Measurements from ENCODE around the gene SLC5A11.

SLC5A11 gene

DNA sequence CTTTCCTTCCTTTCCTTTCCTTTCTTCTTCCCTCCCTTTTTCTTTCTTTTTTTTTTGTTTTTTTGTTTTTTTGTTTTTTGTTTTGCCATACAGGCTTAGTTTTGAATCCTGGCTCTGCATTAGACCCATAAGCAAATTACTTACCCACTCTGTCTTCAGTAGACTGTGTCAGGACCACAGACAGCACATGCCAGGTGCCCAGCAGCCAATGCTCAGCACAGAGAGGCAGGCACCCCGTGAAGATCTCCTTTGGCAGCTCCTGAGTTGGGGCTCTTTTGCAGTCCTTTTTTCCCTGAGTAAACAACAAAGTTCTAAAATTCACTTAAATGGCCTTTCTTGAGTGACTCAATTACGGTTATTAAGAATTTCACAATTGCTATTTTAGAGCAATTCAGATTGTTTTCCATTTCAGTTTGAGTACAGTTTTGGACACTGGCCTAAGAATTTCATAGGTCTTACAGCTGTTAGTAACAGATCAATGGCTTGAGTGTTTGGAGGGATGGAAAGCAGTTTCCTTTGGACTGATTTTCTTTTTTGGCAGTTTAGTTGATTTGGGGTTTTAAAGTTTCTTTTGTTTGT lies 26.2 kb upstream of the SLC5A11 start:
- no peak overlapping the region for H3K27ac ChIP-seq (ENCODE audit: low read length)
- H3K4me3 ChIP-seq (ENCODE audit: low read length), result no peak overlapping the region
- no CpG with 5 or more reads among the region's 2 CpGs for WGBS (ENCODE audit: insufficient coverage, insufficient read length)
- DNase-seq (ENCODE audit: low read depth, low spot score), result no peak
- no peaks in the 10 kb centered on the region for H3K4me1 ChIP-seq (ENCODE audit: control insufficient read depth, insufficient read depth, low read length)
- H3K27me3 ChIP-seq (ENCODE audit: control insufficient read depth, insufficient read depth, low read length), result no peaks in the 10 kb centered on the region
- peaks cover 64% of the 10 kb centered on the region for H3K36me3 ChIP-seq (ENCODE audit: control insufficient read depth, insufficient read depth, low read length)
- H3K9me3 ChIP-seq (ENCODE audit: control insufficient read depth, insufficient read depth, low read length), result no peaks in the 10 kb centered on the region

DNA sequence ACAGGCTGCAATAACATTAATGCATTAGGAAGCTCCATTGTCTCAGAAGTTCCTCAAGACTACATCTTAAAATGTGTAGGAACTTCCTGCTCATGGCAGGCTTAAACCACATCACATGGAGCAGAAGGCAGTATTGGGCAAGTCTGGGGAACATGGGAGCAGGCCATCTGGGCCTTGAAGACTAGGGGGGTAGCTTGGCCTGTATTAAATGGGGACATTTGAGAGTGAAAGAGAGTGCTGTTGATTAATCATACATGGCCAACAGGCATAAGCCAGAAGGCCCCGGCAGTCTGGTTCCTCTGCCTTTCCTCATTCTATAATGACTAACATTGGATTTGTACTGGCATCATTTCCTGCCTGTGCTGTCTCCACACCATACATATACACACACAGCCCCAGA lies 25.2 kb upstream of the SLC5A11 start:
- Histone ChIP-seq H3K36me3 (ENCODE audit: control insufficient read depth, insufficient read depth, low read length) (peaks cover 64% of the 10 kb centered on the region), H3K4me1 (ENCODE audit: control insufficient read depth, insufficient read depth, low read length) (no peaks in the 10 kb centered on the region), H3K27me3 (ENCODE audit: control insufficient read depth, insufficient read depth, low read length) (no peaks in the 10 kb centered on the region), H3K4me3 (ENCODE audit: low read length) (no peak overlapping the region), H3K9me3 (ENCODE audit: control insufficient read depth, insufficient read depth, low read length) (no peaks in the 10 kb centered on the region), H3K27ac (ENCODE audit: low read length) (no peak overlapping the region)
- WGBS (ENCODE audit: insufficient coverage, insufficient read length), result no CpG with 5 or more reads among the region's 1 CpG
- DNase-seq (ENCODE audit: low read depth, low spot score), result no peak

DNA sequence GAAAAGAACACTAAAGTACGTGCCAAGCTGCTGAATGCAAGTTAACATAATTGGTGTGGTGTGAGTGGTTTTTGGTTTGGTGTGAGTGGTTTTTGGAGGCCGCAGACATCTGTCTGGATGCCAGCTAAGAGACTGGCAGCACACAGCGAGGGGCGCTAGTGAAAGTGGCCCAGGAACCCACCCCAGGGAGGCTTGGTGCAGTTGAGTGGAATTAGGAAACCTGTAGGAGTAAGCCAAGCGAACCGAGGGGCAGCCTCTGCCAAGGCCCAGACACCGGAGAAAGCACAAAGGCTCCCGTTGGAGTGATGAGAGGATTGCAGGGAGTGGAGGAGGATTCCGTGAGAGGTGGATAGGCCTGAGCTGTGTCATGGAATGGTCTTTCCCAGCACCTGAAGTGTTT lies 24.6 kb upstream of the SLC5A11 start:
- H3K4me3 ChIP-seq (ENCODE audit: low read length), result no peak overlapping the region
- H3K27ac ChIP-seq (ENCODE audit: low read length), result no peak overlapping the region
- DNase-seq (ENCODE audit: low read depth, low spot score), result no peak
- peaks cover 59% of the 10 kb centered on the region for H3K36me3 ChIP-seq (ENCODE audit: control insufficient read depth, insufficient read depth, low read length)
- H3K9me3 ChIP-seq (ENCODE audit: control insufficient read depth, insufficient read depth, low read length), result no peaks in the 10 kb centered on the region
- H3K27me3 ChIP-seq (ENCODE audit: control insufficient read depth, insufficient read depth, low read length), result no peaks in the 10 kb centered on the region
- H3K4me1 ChIP-seq (ENCODE audit: control insufficient read depth, insufficient read depth, low read length), result no peaks in the 10 kb centered on the region
- no CpG with 5 or more reads among the region's 9 CpGs for WGBS (ENCODE audit: insufficient coverage, insufficient read length)

DNA sequence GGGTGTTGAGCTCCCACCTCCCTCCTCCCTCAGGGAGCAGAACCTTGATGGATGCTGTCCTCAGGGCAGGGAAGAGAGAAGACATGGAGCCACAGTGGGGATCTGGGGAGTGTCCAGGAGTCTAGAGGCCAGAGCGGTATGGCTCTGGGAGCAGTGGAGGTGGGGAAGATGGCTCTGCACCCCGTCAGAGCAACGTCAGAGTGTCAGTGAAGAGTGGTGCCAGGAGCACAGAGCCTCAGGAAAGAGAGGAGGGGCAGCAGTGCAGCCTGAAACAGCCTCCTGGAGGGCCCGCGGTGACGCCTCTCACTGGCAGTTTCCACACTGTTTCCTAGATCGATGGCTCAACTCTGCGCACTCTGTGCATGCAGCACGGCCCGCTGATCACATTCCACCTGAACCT lies 23.2 kb upstream of the SLC5A11 start:
- no peak overlapping the region for H3K27ac ChIP-seq (ENCODE audit: low read length)
- H3K4me1 ChIP-seq (ENCODE audit: control insufficient read depth, insufficient read depth, low read length), result no peaks in the 10 kb centered on the region
- H3K4me3 ChIP-seq (ENCODE audit: low read length), result no peak overlapping the region
- no CpG with 5 or more reads among the region's 10 CpGs for WGBS (ENCODE audit: insufficient coverage, insufficient read length)
- no peak for DNase-seq (ENCODE audit: low read depth, low spot score)
- no peaks in the 10 kb centered on the region for H3K9me3 ChIP-seq (ENCODE audit: control insufficient read depth, insufficient read depth, low read length)
- peaks cover 54% of the 10 kb centered on the region for H3K36me3 ChIP-seq (ENCODE audit: control insufficient read depth, insufficient read depth, low read length)
- no peaks in the 10 kb centered on the region for H3K27me3 ChIP-seq (ENCODE audit: control insufficient read depth, insufficient read depth, low read length)

DNA sequence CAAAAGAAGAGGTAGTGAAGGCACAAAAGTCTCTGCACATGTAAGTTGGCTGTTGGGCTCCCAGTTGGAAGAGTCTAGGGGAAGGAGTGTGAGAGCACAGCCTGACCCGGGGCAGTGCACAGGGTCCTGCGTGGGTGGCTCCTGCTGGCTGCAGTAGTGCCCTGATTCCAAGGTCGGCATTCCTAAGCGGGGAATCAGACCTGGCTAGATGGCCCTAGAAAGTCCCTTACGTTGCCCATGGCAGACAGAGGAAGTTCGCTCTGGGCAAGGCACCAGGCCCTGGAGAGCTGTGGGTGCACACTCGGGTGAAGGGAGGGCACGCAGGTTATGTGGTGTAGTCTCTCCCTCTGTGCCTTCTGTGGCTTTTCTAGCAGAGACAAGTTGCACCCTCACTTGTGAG lies 22.8 kb upstream of the SLC5A11 start:
- DNase-seq (ENCODE audit: low read depth, low spot score), result no peak
- no peak overlapping the region for H3K4me3 ChIP-seq (ENCODE audit: low read length)
- no peak overlapping the region for H3K27ac ChIP-seq (ENCODE audit: low read length)
- WGBS (ENCODE audit: insufficient coverage, insufficient read length), result no CpG with 5 or more reads among the region's 8 CpGs
- H3K9me3 ChIP-seq (ENCODE audit: control insufficient read depth, insufficient read depth, low read length), result no peaks in the 10 kb centered on the region
- H3K27me3 ChIP-seq (ENCODE audit: control insufficient read depth, insufficient read depth, low read length), result no peaks in the 10 kb centered on the region
- H3K4me1 ChIP-seq (ENCODE audit: control insufficient read depth, insufficient read depth, low read length), result no peaks in the 10 kb centered on the region
- peaks cover 50% of the 10 kb centered on the region for H3K36me3 ChIP-seq (ENCODE audit: control insufficient read depth, insufficient read depth, low read length)

DNA sequence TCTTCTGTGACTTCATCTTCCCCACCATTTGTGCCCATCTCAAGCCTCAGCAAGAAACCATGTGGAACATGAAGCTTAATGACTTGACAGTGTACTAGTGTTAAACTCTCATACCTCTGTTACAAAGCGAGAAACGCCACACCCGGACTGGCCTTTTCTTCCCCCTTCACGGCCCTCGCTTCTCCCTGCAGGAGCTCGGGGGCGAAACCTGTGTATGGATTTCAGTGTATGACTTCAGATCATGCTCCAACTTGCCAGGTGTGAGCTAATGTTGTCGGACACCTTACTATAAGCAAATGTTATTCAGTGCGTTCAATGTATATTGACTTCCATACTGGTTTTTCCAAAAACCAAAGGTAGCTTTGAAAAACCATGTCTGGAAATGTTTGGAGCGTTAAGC lies 20.1 kb upstream of the SLC5A11 start:
- WGBS (ENCODE audit: insufficient coverage, insufficient read length), result no CpG with 5 or more reads among the region's 10 CpGs
- Histone ChIP-seq H3K27ac (ENCODE audit: low read length) (no peak overlapping the region), H3K27me3 (ENCODE audit: control insufficient read depth, insufficient read depth, low read length) (no peaks in the 10 kb centered on the region), H3K4me3 (ENCODE audit: low read length) (no peak overlapping the region), H3K9me3 (ENCODE audit: control insufficient read depth, insufficient read depth, low read length) (no peaks in the 10 kb centered on the region), H3K36me3 (ENCODE audit: control insufficient read depth, insufficient read depth, low read length) (peaks cover 29% of the 10 kb centered on the region), H3K4me1 (ENCODE audit: control insufficient read depth, insufficient read depth, low read length) (no peaks in the 10 kb centered on the region)
- DNase-seq (ENCODE audit: low read depth, low spot score), result no peak

DNA sequence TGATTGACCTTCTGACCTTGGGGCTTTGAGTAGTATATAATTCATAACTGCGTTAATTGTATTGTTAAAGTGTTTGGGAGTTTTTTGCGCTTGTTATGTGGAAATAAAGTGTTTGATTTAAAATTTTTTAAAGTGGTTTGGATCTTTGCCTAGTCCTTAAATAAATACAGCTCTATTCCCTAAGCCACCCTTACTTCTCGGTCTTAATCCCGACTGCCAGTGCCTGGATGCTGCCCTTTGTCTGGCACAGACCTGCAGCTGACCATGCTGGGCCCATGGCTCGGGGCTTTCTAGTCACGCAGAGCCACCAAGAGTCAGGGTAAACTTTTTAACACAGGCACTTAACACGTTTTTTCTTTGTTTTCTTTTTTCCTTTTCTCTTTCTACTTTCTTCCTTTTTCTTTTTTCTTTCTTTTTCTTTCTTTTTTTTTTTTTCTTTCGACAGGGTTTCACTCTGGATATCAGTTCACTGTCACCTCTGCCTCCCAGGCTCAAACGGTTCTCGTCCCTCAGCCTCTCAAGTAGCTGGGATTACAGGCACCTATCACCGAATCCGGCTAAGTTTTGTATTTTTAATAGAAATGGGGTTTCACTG lies 19.6 kb upstream of the SLC5A11 start:
- H3K4me3 ChIP-seq (ENCODE audit: low read length), result no peak overlapping the region
- H3K27ac ChIP-seq (ENCODE audit: low read length), result no peak overlapping the region
- H3K36me3 ChIP-seq (ENCODE audit: control insufficient read depth, insufficient read depth, low read length), result peaks cover 24% of the 10 kb centered on the region
- no peaks in the 10 kb centered on the region for H3K9me3 ChIP-seq (ENCODE audit: control insufficient read depth, insufficient read depth, low read length)
- DNase-seq (ENCODE audit: low read depth, low spot score), result no peak
- no peaks in the 10 kb centered on the region for H3K27me3 ChIP-seq (ENCODE audit: control insufficient read depth, insufficient read depth, low read length)
- WGBS (ENCODE audit: insufficient coverage, insufficient read length), result 100% methylated on average over 2 of the region's 12 CpGs
- H3K4me1 ChIP-seq (ENCODE audit: control insufficient read depth, insufficient read depth, low read length), result no peaks in the 10 kb centered on the region

DNA sequence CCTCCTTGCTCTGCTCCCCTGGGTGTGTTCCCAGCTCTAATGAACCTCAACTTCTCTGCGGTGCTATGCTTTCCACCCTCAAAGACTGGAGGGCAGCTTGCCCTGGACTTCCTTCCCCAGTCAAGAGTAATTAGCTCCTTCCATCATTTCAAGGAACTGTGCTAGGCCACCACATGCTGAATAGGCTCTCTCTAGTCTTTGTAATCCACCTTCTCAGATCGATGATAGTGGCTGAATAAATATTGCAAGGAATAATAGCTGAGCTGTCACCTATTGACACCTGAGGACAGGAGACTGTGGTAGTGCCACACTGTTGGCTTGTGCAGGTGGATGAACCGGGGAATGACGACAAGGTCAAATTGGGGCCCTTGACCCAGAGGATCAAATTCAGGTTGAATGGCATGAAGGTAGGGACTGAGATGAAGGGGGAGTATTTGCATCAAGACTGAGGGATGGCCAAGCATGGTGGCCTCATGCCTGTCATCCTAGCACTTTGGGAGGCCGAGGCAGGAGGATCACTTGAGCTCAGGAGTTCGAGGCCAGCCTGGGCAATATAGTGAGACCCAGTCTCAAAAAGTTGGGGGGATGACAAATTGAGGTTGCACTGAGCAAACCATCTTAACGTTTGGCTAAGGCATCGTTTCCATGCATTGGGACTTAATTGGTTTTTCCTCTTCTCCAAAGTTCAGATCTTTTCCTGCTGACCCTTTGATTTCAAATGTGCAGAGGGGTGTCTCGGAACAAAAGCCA lies 18.8 kb upstream of the SLC5A11 start:
- Histone ChIP-seq H3K4me3 (ENCODE audit: low read length) (no peak overlapping the region), H3K36me3 (ENCODE audit: control insufficient read depth, insufficient read depth, low read length) (peaks cover 20% of the 10 kb centered on the region)

DNA sequence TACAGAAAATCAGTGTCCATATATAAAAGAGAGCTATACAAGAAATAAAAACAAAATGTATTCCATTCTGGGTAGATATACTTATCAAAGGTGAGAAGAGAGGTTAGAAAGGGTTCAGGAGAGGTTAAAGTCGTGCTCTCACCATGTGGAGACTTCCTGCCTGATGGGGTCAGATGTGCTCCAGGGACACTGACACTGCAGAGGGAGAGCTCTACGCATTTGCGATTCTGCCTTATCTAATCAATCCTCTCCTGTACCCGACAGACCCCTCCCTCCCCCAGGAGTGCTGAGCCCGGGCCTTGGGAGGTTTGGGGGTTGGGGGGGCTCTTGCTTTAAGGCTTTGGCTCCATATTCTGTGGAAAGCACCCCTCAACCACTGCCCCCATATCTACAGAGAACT lies 16.6 kb upstream of the SLC5A11 start:
- Histone ChIP-seq H3K27me3 (ENCODE audit: control insufficient read depth, insufficient read depth, low read length) (no peaks in the 10 kb centered on the region), H3K4me1 (ENCODE audit: control insufficient read depth, insufficient read depth, low read length) (no peaks in the 10 kb centered on the region), H3K9me3 (ENCODE audit: control insufficient read depth, insufficient read depth, low read length) (no peaks in the 10 kb centered on the region), H3K27ac (ENCODE audit: low read length) (no peak overlapping the region), H3K36me3 (ENCODE audit: control insufficient read depth, insufficient read depth, low read length) (peaks cover 1% of the 10 kb centered on the region; the same call in 1 of the 2 replicates), H3K4me3 (ENCODE audit: low read length) (no peak overlapping the region)
- WGBS (ENCODE audit: insufficient coverage, insufficient read length), result no CpG with 5 or more reads among the region's 5 CpGs
- no peak for DNase-seq (ENCODE audit: low read depth, low spot score)

More for the DNA sequence above, 18.8 kb upstream of the SLC5A11 start:
- no peak for DNase-seq (ENCODE audit: low read depth, low spot score)
- no CpG with 5 or more reads among the region's 9 CpGs for WGBS (ENCODE audit: insufficient coverage, insufficient read length)
- H3K27me3 ChIP-seq (ENCODE audit: control insufficient read depth, insufficient read depth, low read length), result no peaks in the 10 kb centered on the region
- H3K4me1 ChIP-seq (ENCODE audit: control insufficient read depth, insufficient read depth, low read length), result no peaks in the 10 kb centered on the region
- no peak overlapping the region for H3K27ac ChIP-seq (ENCODE audit: low read length)
- H3K9me3 ChIP-seq (ENCODE audit: control insufficient read depth, insufficient read depth, low read length), result no peaks in the 10 kb centered on the region

DNA sequence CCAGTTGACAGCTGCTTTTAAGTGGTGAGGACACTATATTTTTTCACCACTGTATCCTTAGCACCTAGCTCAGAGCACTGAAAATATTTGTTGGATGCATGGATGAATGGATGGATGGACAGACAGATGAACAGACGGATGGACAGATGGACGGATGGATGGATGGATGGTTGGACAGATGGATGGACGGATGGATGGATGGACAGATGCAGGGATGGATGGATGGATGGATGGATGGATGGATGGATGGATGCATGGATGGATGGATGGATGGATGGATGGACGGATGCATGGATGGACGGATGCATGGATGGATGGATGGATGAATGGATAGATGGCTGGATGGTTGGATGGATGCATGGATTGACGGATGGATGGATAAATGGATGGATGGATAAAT lies 12.4 kb upstream of the SLC5A11 start:
- no peak for DNase-seq (ENCODE audit: low read depth, low spot score)
- no peaks in the 10 kb centered on the region for H3K27me3 ChIP-seq (ENCODE audit: control insufficient read depth, insufficient read depth, low read length)
- 100% methylated on average over 1 of the region's 6 CpGs for WGBS (ENCODE audit: insufficient coverage, insufficient read length)
- H3K36me3 ChIP-seq (ENCODE audit: control insufficient read depth, insufficient read depth, low read length), result no peaks in the 10 kb centered on the region
- no peak overlapping the region for H3K27ac ChIP-seq (ENCODE audit: low read length)
- no peaks in the 10 kb centered on the region for H3K9me3 ChIP-seq (ENCODE audit: control insufficient read depth, insufficient read depth, low read length)
- no peaks in the 10 kb centered on the region for H3K4me1 ChIP-seq (ENCODE audit: control insufficient read depth, insufficient read depth, low read length)
- H3K4me3 ChIP-seq (ENCODE audit: low read length), result no peak overlapping the region
